GM12872 (cell line): Measurements from ENCODE around the gene TYROBP.

Source experiments
- CTCF ChIP-seq: IDR thresholded peaks from 3 replicates; pipeline ENCODE4 v1.5.1; 2011; ENCODE audit warnings: low read depth, mild to moderate bottlenecking, low read length, moderate library complexity; ENCODE audit not compliant: insufficient read depth

Gene TYROBP

GRCh38 chr19:35861640-35862160 lies 46.4 kb downstream of the TYROBP start:
- no peak for TF ChIP-seq CTCF

- no peak for TF ChIP-seq CTCF
Measured at GRCh38 chr19:35860818-35861639, 47.1 kb downstream of the TYROBP start.

GRCh38 chr19:35860436-35860817 lies 47.7 kb downstream of the TYROBP start:
- no peak for TF ChIP-seq CTCF

GRCh38 chr19:35859414-35859813 lies 48.7 kb downstream of the TYROBP start:
- no peak for TF ChIP-seq CTCF

- no peak for TF ChIP-seq CTCF
Measured at GRCh38 chr19:35858311-35858710, 49.8 kb downstream of the TYROBP start.

- TF ChIP-seq CTCF: no peak
Measured at GRCh38 chr19:35856546-35857149, 51.4 kb downstream of the TYROBP start, which contains the start of gene KIRREL2. Gene KIRREL2 (plus strand): TSS chr19:35856911. CDS start chr19:35857120, 209 bp downstream.
